ENCODE data around the gene RNF144A. TPM values are rescaled to one million over a fixed set of nuclear protein-coding genes. Genes with fewer than 3 reads are reported as not detected.

The RNF144A gene
- total RNA-seq, 1 experiment from 2014 or later, result 13.0 TPM

- no peak for TF ChIP-seq FOSL1 (IDR thresholded peaks at IDR 0.05; ENCODE audit: low read depth)
- no peak for TF ChIP-seq SRF (IDR thresholded peaks at IDR 0.05; ENCODE audit: low read depth)
- peak; percentile 72 to 78 (median 72) for TF ChIP-seq CTCF (IDR thresholded peaks at IDR 0.05 in 2 of 3, conservative IDR thresholded peaks at IDR 0.05 in 1 of 3; ENCODE audit: borderline replicate concordance in 1 of 3, insufficient read depth in 1 of 3, low read depth in 2 of 3, low read length in 2 of 3)
- peak; percentile 75 for TF ChIP-seq RAD21 (IDR thresholded peaks at IDR 0.05; ENCODE audit: low read depth)
- RAD21 ChIA-PET (ENCODE audit: low non-redundant PET in 1 of 2, low total read pairs in 2 of 2, uncharacterized antibody in 2 of 2, unreplicated experiment in 2 of 2), result interaction anchor here in 1 of 2 experiments (0.8 kb wide), 1 partner anchor 187 kb away, joined by 3 read pairs; no protein-coding TSS in a partner anchor
- no peaks in the 10 kb centered on the region; the same call in 1 of the 2 replicates for H3K9me2 ChIP-seq (ENCODE audit: insufficient read depth)
- no peaks in the 10 kb centered on the region for H3K79me2 ChIP-seq (ENCODE audit: insufficient read depth, low read length)
- CTCF ChIA-PET, result interaction anchor here (1.7 kb wide), 1 partner anchor 186 kb away, joined by 4 read pairs; no protein-coding TSS in a partner anchor
- no peak overlapping the region for H3K9ac ChIP-seq (ENCODE audit: low read length)
- POLR2A ChIA-PET, result no interaction called here
- no peaks in the 10 kb centered on the region for H3K27me3 ChIP-seq (ENCODE audit: insufficient read depth, low read length)
- H3K4me1 ChIP-seq (ENCODE audit: control insufficient read depth in 1 of 2, insufficient read depth in 2 of 2, low read length in 2 of 2), result no peaks in the 10 kb centered on the region
- no peak overlapping the region for H3K4me3 ChIP-seq (replicated peaks in 1 of 2; ENCODE audit: low read depth in 1 of 2, low read length in 2 of 2)
- H3K36me3 ChIP-seq (ENCODE audit: control insufficient read depth in 1 of 2, insufficient read depth in 2 of 2, low read length in 2 of 2), result no peaks in the 10 kb centered on the region
- H3K9me3 ChIP-seq (ENCODE audit: control insufficient read depth in 1 of 2, insufficient read depth in 1 of 2, low read depth in 1 of 2, low read length in 2 of 2), result no peaks in the 10 kb centered on the region
- no peaks in the 10 kb centered on the region for H4K20me1 ChIP-seq (ENCODE audit: insufficient read depth)
- peak; percentile 95 for ATAC-seq
- H2AFZ ChIP-seq (ENCODE audit: low read depth, low read length, poor library complexity, severe bottlenecking), result no peak overlapping the region
- no peak overlapping the region for H3K4me2 ChIP-seq (ENCODE audit: low read length)
- BruUV-seq (replicated peaks), result no TSS peak
- peak; percentile 32 for DNase-seq (ENCODE audit: low read depth, low spot score)
- intact Hi-C loops (cut with micrococcal nuclease), result loop anchor here (1.0 to 5.0 kb wide), 3 partner anchors 47 to 257 kb away; no protein-coding TSS in a partner anchor
- no peak overlapping the region for H3K27ac ChIP-seq (ENCODE audit: low read depth, low read length)
Observed at GRCh38 chr2:7083580-7084509, 166.6 kb downstream of the RNF144A start.

GRCh38 chr2:7084601-7085000 is 167.4 kb downstream of the RNF144A start:
- DNase-seq (ENCODE audit: low read depth, low spot score) (no peak), ATAC-seq (no peak)
- no peak overlapping the region for H3K27ac ChIP-seq (ENCODE audit: low read depth, low read length)
- POLR2A ChIA-PET, result interaction anchor here (0.6 kb wide), 1 partner anchor 166 kb away, joined by 3 read pairs; no protein-coding TSS in a partner anchor
- no peak overlapping the region for H3K9ac ChIP-seq (ENCODE audit: low read length)
- RAD21 ChIA-PET (ENCODE audit: low non-redundant PET in 1 of 2, low total read pairs in 2 of 2, uncharacterized antibody in 2 of 2, unreplicated experiment in 2 of 2), result no interaction called here
- no peaks in the 10 kb centered on the region for H3K4me1 ChIP-seq (ENCODE audit: control insufficient read depth in 1 of 2, insufficient read depth in 2 of 2, low read length in 2 of 2)
- H3K79me2 ChIP-seq (ENCODE audit: insufficient read depth, low read length), result no peaks in the 10 kb centered on the region
- CTCF ChIA-PET, result no interaction called here
- no peaks in the 10 kb centered on the region for H3K27me3 ChIP-seq (ENCODE audit: insufficient read depth, low read length)
- H3K9me2 ChIP-seq (ENCODE audit: insufficient read depth), result no peaks in the 10 kb centered on the region; the same call in 1 of the 2 replicates
- no peaks in the 10 kb centered on the region for H3K36me3 ChIP-seq (ENCODE audit: control insufficient read depth in 1 of 2, insufficient read depth in 2 of 2, low read length in 2 of 2)
- intact Hi-C loops (cut with micrococcal nuclease), result loop anchor here (1.0 to 5.0 kb wide), 3 partner anchors 48 to 257 kb away; no protein-coding TSS in a partner anchor
- H4K20me1 ChIP-seq (ENCODE audit: insufficient read depth), result no peaks in the 10 kb centered on the region
- H2AFZ ChIP-seq (ENCODE audit: low read depth, low read length, poor library complexity, severe bottlenecking), result no peak overlapping the region
- TF ChIP-seq ZFX (IDR thresholded peaks at IDR 0.05) (no peak), ZNF274 (IDR thresholded peaks at IDR 0.05; ENCODE audit: low read depth, low read length) (no peak), TCF7L2 (IDR thresholded peaks at IDR 0.05; ENCODE audit: borderline replicate concordance, extremely low read depth, insufficient read depth, insufficient read length) (no peak), FOSL1 (IDR thresholded peaks at IDR 0.05; ENCODE audit: low read depth) (no peak), SP1 (IDR thresholded peaks at IDR 0.05; ENCODE audit: low read depth) (no peak), MAX (IDR thresholded peaks at IDR 0.05) (no peak), SRF (IDR thresholded peaks at IDR 0.05; ENCODE audit: low read depth) (no peak), POLR2A (IDR thresholded peaks at IDR 0.05; ENCODE audit: borderline replicate concordance, extremely low read depth, insufficient read depth, insufficient read length) (no peak), POLR2AphosphoS5 (IDR thresholded peaks at IDR 0.05; ENCODE audit: low read depth, low read length) (no peak), EGR1 (IDR thresholded peaks at IDR 0.05; ENCODE audit: low read depth) (no peak), SIN3A (IDR thresholded peaks at IDR 0.05; ENCODE audit: low read depth) (no peak), YY1 (IDR thresholded peaks at IDR 0.05; ENCODE audit: extremely low read depth, insufficient replicate concordance, low read depth, low read length) (no peak), ATF3 (IDR thresholded peaks at IDR 0.05) (no peak)
- no peak overlapping the region for H3K4me3 ChIP-seq (replicated peaks in 1 of 2; ENCODE audit: low read depth in 1 of 2, low read length in 2 of 2)
- H3K4me2 ChIP-seq (ENCODE audit: low read length), result no peak overlapping the region
- no TSS peak for BruUV-seq (replicated peaks)
- no peaks in the 10 kb centered on the region for H3K9me3 ChIP-seq (ENCODE audit: control insufficient read depth in 1 of 2, insufficient read depth in 1 of 2, low read depth in 1 of 2, low read length in 2 of 2)

Measured in HCT116 (cell line).